Nephron (organoid): ENCODE results near the gene FLVCR2.

Source experiments
- H3K27ac Mint-ChIP-seq, 3 experiments: 2 replicates each; pipeline ENCODE4 v1.8.0; 2020; ENCODE audit warnings: mixed read lengths in 3 of 3, mild to moderate bottlenecking in 2 of 3, moderate library complexity in 1 of 3
- H3K27me3 Mint-ChIP-seq: 2 replicates; pipeline ENCODE4 v1.8.0; 2021; ENCODE audit warnings: low read depth, mild to moderate bottlenecking, moderate library complexity, mixed read lengths
- H3K36me3 Mint-ChIP-seq: 2 replicates; pipeline ENCODE4 v1.8.0; 2020; ENCODE audit warnings: low read depth, mixed read lengths
- H3K4me1 Mint-ChIP-seq: 2 replicates; pipeline ENCODE4 v1.8.0; 2020; ENCODE audit warnings: mixed read lengths
- H3K4me3 Mint-ChIP-seq, 3 experiments: 2 replicates each; pipeline ENCODE4 v1.8.0; 2020; ENCODE audit warnings: mild to moderate bottlenecking in 3 of 3, mixed read lengths in 3 of 3, moderate library complexity in 2 of 3
- H3K9me3 Mint-ChIP-seq: 2 replicates; pipeline ENCODE4 v1.8.0; 2020; ENCODE audit warnings: mixed read lengths
- CTCF ChIP-seq, 3 experiments: fragments of 200-600 bp; sonication (generic); IDR thresholded peaks; one replicate each; pipeline ENCODE4 v1.5.0; 2021; ENCODE audit warnings: antibody characterized with exemption in 3 of 3; ENCODE audit not compliant: unreplicated experiment in 3 of 3

FLVCR2 gene

GRCh38 chr14:75537071-75537470, 41.3 kb upstream of the FLVCR2 start:
- H3K27ac Mint-ChIP-seq = no peak overlapping the region
- no peaks in the 10 kb centered on the region for H3K9me3 Mint-ChIP-seq
- H3K4me1 Mint-ChIP-seq = no peaks in the 10 kb centered on the region
- no peak overlapping the region for H3K4me3 Mint-ChIP-seq
- no peak for TF ChIP-seq CTCF (IDR thresholded peaks at IDR 0.05; ENCODE audit: unreplicated experiment in 3 of 3)
- no peaks in the 10 kb centered on the region for H3K27me3 Mint-ChIP-seq
- H3K36me3 Mint-ChIP-seq = no peaks in the 10 kb centered on the region

GRCh38 chr14:75539162-75539560, 39.3 kb upstream of the FLVCR2 start:
- Mint-ChIP-seq H3K27me3 (peaks cover 10% of the 10 kb centered on the region), H3K36me3 (no peaks in the 10 kb centered on the region), H3K9me3 (no peaks in the 10 kb centered on the region), H3K27ac (no peak overlapping the region), H3K4me1 (no peaks in the 10 kb centered on the region), H3K4me3 (no peak overlapping the region)
- no peak for TF ChIP-seq CTCF (IDR thresholded peaks at IDR 0.05; ENCODE audit: unreplicated experiment in 3 of 3)

GRCh38 chr14:75539561-75540478, 38.6 kb upstream of the FLVCR2 start:
- no peak overlapping the region for H3K4me3 Mint-ChIP-seq
- H3K36me3 Mint-ChIP-seq = no peaks in the 10 kb centered on the region
- no peak overlapping the region for H3K27ac Mint-ChIP-seq
- TF ChIP-seq CTCF (IDR thresholded peaks at IDR 0.05; ENCODE audit: unreplicated experiment in 3 of 3) = no peak
- no peaks in the 10 kb centered on the region for H3K4me1 Mint-ChIP-seq
- H3K9me3 Mint-ChIP-seq = no peaks in the 10 kb centered on the region
- H3K27me3 Mint-ChIP-seq = peaks cover 10% of the 10 kb centered on the region

GRCh38 chr14:75540479-75540851, 38.0 kb upstream of the FLVCR2 start:
- peaks cover 10% of the 10 kb centered on the region for H3K27me3 Mint-ChIP-seq
- H3K4me1 Mint-ChIP-seq = no peaks in the 10 kb centered on the region
- no peaks in the 10 kb centered on the region for H3K36me3 Mint-ChIP-seq
- no peak overlapping the region for H3K4me3 Mint-ChIP-seq
- TF ChIP-seq CTCF (IDR thresholded peaks at IDR 0.05; ENCODE audit: unreplicated experiment in 3 of 3) = no peak
- H3K27ac Mint-ChIP-seq = no peak overlapping the region
- no peaks in the 10 kb centered on the region for H3K9me3 Mint-ChIP-seq

GRCh38 chr14:75542588-75543091, 35.8 kb upstream of the FLVCR2 start:
- Mint-ChIP-seq H3K4me3 (no peak overlapping the region), H3K27me3 (peaks cover 10% of the 10 kb centered on the region), H3K27ac (no peak overlapping the region), H3K36me3 (no peaks in the 10 kb centered on the region), H3K9me3 (no peaks in the 10 kb centered on the region), H3K4me1 (no peaks in the 10 kb centered on the region)
- TF ChIP-seq CTCF (IDR thresholded peaks at IDR 0.05; ENCODE audit: unreplicated experiment in 3 of 3) = no peak

- no peak for TF ChIP-seq CTCF (IDR thresholded peaks at IDR 0.05; ENCODE audit: unreplicated experiment in 3 of 3)
- no peaks in the 10 kb centered on the region for H3K9me3 Mint-ChIP-seq
- H3K4me3 Mint-ChIP-seq = no peak overlapping the region
- no peaks in the 10 kb centered on the region for H3K36me3 Mint-ChIP-seq
- H3K27ac Mint-ChIP-seq = no peak overlapping the region
- peaks cover 10% of the 10 kb centered on the region for H3K27me3 Mint-ChIP-seq
- no peaks in the 10 kb centered on the region for H3K4me1 Mint-ChIP-seq
Measured at GRCh38 chr14:75543253-75543652, 35.2 kb upstream of the FLVCR2 start.
